ENCODE measurements around the gene TSACC.

GRCh38 chr1:156376958-156377919, 38.9 kb downstream of the TSACC start:
- no peak for TF ChIP-seq CTCF (conservative IDR thresholded peaks at IDR 0.05; ENCODE audit: low read depth, low read length)
- TF ChIP-seq EZH2 (IDR thresholded peaks at IDR 0.05; ENCODE audit: borderline replicate concordance, low read depth, low read length, poor library complexity, severe bottlenecking), result no peak
